Left forelimb (tissue), 1 donor: ENCODE data around the gene ABCB1.

Experiments
- DNase-seq: peaks from one replicate; pipeline ENCODE4 v3.0.0-alpha.2; 2018; ENCODE audit warnings: low spot score

Gene ABCB1

GRCh38 chr7:87512906-87513305 is 87.8 kb downstream of the ABCB1 start:
- DNase-seq: no peak

- no peak for DNase-seq
These were observed 89.2 kb downstream of the ABCB1 start for GRCh38 chr7:87511510-87511909.

GRCh38 chr7:87510411-87510875 is 90.2 kb downstream of the ABCB1 start:
- DNase-seq: no peak

GRCh38 chr7:87507446-87507845 is 93.2 kb downstream of the ABCB1 start:
- DNase-seq: no peak

GRCh38 chr7:87506246-87507180 is 94.2 kb downstream of the ABCB1 start:
- no peak for DNase-seq

GRCh38 chr7:87505557-87506245 is 95.0 kb downstream of the ABCB1 start:
- no peak for DNase-seq

GRCh38 chr7:87505122-87505521 is 95.6 kb downstream of the ABCB1 start:
- DNase-seq: no peak

GRCh38 chr7:87499494-87499893 is 101.2 kb downstream of the ABCB1 start:
- DNase-seq: no peak

- DNase-seq: no peak
These were observed 101.8 kb downstream of the ABCB1 start for GRCh38 chr7:87498893-87499292.

GRCh38 chr7:87497482-87497881 is 103.2 kb downstream of the ABCB1 start:
- DNase-seq: no peak

- no peak for DNase-seq
These were observed 105.3 kb downstream of the ABCB1 start for GRCh38 chr7:87495366-87495765.

GRCh38 chr7:87494454-87494853 is 106.2 kb downstream of the ABCB1 start:
- DNase-seq: no peak

- DNase-seq: no peak
These were observed 117.6 kb downstream of the ABCB1 start for GRCh38 chr7:87483131-87483530.

- DNase-seq: no peak
These were observed 118.6 kb downstream of the ABCB1 start for GRCh38 chr7:87482115-87482514.

GRCh38 chr7:87480386-87480785 is 120.3 kb downstream of the ABCB1 start:
- DNase-seq: no peak

GRCh38 chr7:87479951-87480350 is 120.7 kb downstream of the ABCB1 start:
- DNase-seq: no peak

- DNase-seq: no peak
These were observed 124.5 kb downstream of the ABCB1 start for GRCh38 chr7:87476179-87476557.

GRCh38 chr7:87475359-87476178 is 125.1 kb downstream of the ABCB1 start, which contains the start of gene ABCB4:
Gene ABCB4, minus strand, starts transcription at chr7:87475680. Its CDS starts 215 bp downstream, at chr7:87475465.
- DNase-seq: no peak

- DNase-seq: no peak
These were observed 125.9 kb downstream of the ABCB1 start for GRCh38 chr7:87474533-87475358.

- no peak for DNase-seq
These were observed 126.7 kb downstream of the ABCB1 start for GRCh38 chr7:87473986-87474385.

- no peak for DNase-seq
These were observed 127.5 kb downstream of the ABCB1 start for GRCh38 chr7:87473192-87473591.
